B cell (primary cell): ENCODE data around the gene FEZF1.

ENCODE experiments used
- CTCF ChIP-seq: fragments of 200-600 bp; IDR thresholded peaks from one replicate; pipeline ENCODE4 v1.8.0; 2022; ENCODE audit warnings: antibody characterized with exemption, mild to moderate bottlenecking
- EZH2 ChIP-seq: IDR thresholded peaks from 2 replicates; pipeline ENCODE4 v1.6.1; 2012; ENCODE audit warnings: borderline replicate concordance, low read depth, mild to moderate bottlenecking, moderate library complexity, low read length; ENCODE audit not compliant: insufficient read depth, poor library complexity, severe bottlenecking

- TF ChIP-seq CTCF, result no peak
- no peak for TF ChIP-seq EZH2
Observed at GRCh38 chr7:122300211-122300932, 4.2 kb downstream of the FEZF1 start.
